GM12873 (cell line): Measurements from ENCODE around the gene SLC35G6.

Experiments
- CTCF ChIP-seq: IDR thresholded peaks from 2 replicates; pipeline ENCODE4 v1.5.1; 2012; ENCODE audit warnings: low read depth, mild to moderate bottlenecking, moderate library complexity, low read length, control low read depth; ENCODE audit not compliant: insufficient read depth; ENCODE audit errors: missing control alignments

The SLC35G6 gene

GRCh38 chr17:7462474-7463371 lies 18.5 kb upstream of the SLC35G6 start:
- TF ChIP-seq CTCF = no peak

DNA sequence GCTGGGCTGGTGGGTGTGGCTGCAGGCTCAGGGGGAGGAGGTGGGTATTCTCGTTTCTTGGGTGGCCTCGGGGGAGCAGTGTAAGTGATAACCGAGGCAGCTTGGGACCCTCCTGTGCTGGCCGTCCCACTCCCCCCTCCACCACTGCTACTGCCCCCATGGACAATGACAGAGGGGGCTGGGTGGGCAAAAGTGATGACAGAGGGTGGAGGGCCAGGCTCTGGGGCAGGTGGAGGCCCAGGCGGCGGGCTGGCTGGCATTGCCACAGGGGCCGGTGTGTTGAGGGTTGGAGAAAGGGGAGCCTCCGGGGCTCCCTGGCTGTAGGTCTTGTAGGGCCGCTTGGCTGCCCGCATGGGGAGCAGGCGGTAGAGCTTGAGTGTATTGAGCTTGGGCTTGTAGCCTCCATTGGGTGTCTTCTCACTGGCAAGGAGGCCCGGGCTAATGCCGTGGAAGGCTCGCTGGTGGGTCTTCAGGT lies 17.8 kb upstream of the SLC35G6 start:
- no peak for TF ChIP-seq CTCF

GRCh38 chr17:7464081-7464480 lies 17.2 kb upstream of the SLC35G6 start:
- no peak for TF ChIP-seq CTCF

- no peak for TF ChIP-seq CTCF
These were observed 15.5 kb upstream of the SLC35G6 start for GRCh38 chr17:7465597-7466275.

GRCh38 chr17:7466318-7466638 lies 15.0 kb upstream of the SLC35G6 start:
- TF ChIP-seq CTCF = no peak

GRCh38 chr17:7466639-7467341 lies 14.5 kb upstream of the SLC35G6 start:
- TF ChIP-seq CTCF = no peak

GRCh38 chr17:7467498-7467897 lies 13.7 kb upstream of the SLC35G6 start:
- TF ChIP-seq CTCF = no peak
